B cell (primary cell): Measurements from ENCODE around the gene NLRP4. TPM values are rescaled to one million over a fixed set of nuclear protein-coding genes. Genes with fewer than 3 reads are reported as not detected.
A peak's percentile ranks its signal among the peaks of the same experiment; 100 is the strongest.

ENCODE experiments used
- ATAC-seq: fragments of 200-7000 bp; cut with Tn5 transposase; one replicate; pipeline ENCODE4 v1.10.0; 2021; ENCODE audit warnings: low read depth, mild to moderate bottlenecking, moderate number of reproducible peaks, moderate library complexity
- CTCF ChIA-PET: fragments of 350-600 bp; sonication (Branson Sonifier 250); formaldehyde crosslinking; loops from one replicate; lab custom pipeline; 2021; ENCODE audit warnings: antibody characterized with exemption, inconsistent platforms; lab: Charles Lee
- POLR2A ChIA-PET: fragments of 350-600 bp; sonication (Branson Sonifier 250); formaldehyde crosslinking; loops from one replicate; lab custom pipeline; 2021; ENCODE audit warnings: antibody characterized with exemption; lab: Charles Lee
- DNase-seq: peaks from one replicate; pipeline ENCODE4 v3.0.0; 2013
- H2AFZ ChIP-seq: 2 replicates; pipeline ENCODE4 v1.6.1; 2012; ENCODE audit warnings: mild to moderate bottlenecking, low read depth, low read length; ENCODE audit not compliant: insufficient read depth, poor library complexity, severe bottlenecking
- H3K27ac ChIP-seq, 2 donors: 1 replicate in 1 of 2; 2 replicates in 1 of 2; pipeline ENCODE4 v1.5.1; 2012 to 2013; ENCODE audit warnings: low read length in 2 of 2, mild to moderate bottlenecking in 2 of 2, moderate library complexity in 1 of 2
- H3K27me3 ChIP-seq, 4 experiments: fragments of 200-600 bp in 1 of 4; sonication (generic) in 1 of 4; replicated peaks in 1 of 4; 1 replicate in 2 of 4; 2 replicates in 2 of 4; pipeline versions ENCODE4 v1.6.1 to v1.7.0; 2013 to 2016; ENCODE audit warnings: low read length in 3 of 4, mild to moderate bottlenecking in 2 of 4, mixed read lengths in 1 of 4, moderate library complexity in 1 of 4; ENCODE audit not compliant: insufficient read depth in 4 of 4, control insufficient read depth in 3 of 4; ENCODE audit errors: control extremely low read depth in 1 of 4
- H3K36me3 ChIP-seq, 2 experiments: replicated peaks in 1 of 2; 1 replicate in 1 of 2; 2 replicates in 1 of 2; pipeline versions ENCODE4 v1.6.1 to v1.7.1; 2013; ENCODE audit warnings: low read length in 1 of 2; ENCODE audit not compliant: insufficient read depth in 2 of 2, control insufficient read depth in 1 of 2; ENCODE audit errors: control extremely low read depth in 1 of 2, extremely low read depth in 1 of 2
- H3K4me1 ChIP-seq, 2 donors: fragments of 200-600 bp in 1 of 2; sonication (generic) in 1 of 2; 1 replicate in 1 of 2; 2 replicates in 1 of 2; pipeline versions ENCODE4 v1.5.1 to v1.6.1; 2013 to 2017; ENCODE audit warnings: low read length in 2 of 2; ENCODE audit not compliant: control insufficient read depth in 2 of 2, insufficient read depth in 2 of 2
- H3K4me2 ChIP-seq: replicated peaks from 2 replicates; pipeline ENCODE3; 2012; ENCODE audit warnings: mild to moderate bottlenecking, low read depth, low read length; ENCODE audit not compliant: poor library complexity, severe bottlenecking
- H3K4me3 ChIP-seq, 5 experiments: fragments of 200-600 bp in 1 of 5; sonication (generic) in 1 of 5; 1 replicate in 3 of 5; 2 replicates in 2 of 5; pipeline versions ENCODE4 v1.5.1 to v1.7.0; 2011 to 2016; ENCODE audit warnings: low read length in 4 of 5, mild to moderate bottlenecking in 4 of 5, low read depth in 2 of 5, control low read depth in 1 of 5, moderate library complexity in 1 of 5; ENCODE audit not compliant: insufficient read depth in 1 of 5; ENCODE audit errors: control extremely low read depth in 1 of 5, extremely low read depth in 1 of 5
- H3K79me2 ChIP-seq: fragments of 200-600 bp; sonication (generic); one replicate; pipeline ENCODE4 v1.6.0; 2016; ENCODE audit warnings: low read length; ENCODE audit not compliant: control insufficient read depth, insufficient read depth
- H3K9ac ChIP-seq: fragments of 200-600 bp; sonication (generic); 2 replicates; pipeline ENCODE4 v1.6.1; 2017; ENCODE audit warnings: mild to moderate bottlenecking, low read length, moderate library complexity
- H3K9me3 ChIP-seq, 3 donors: one replicate each; pipeline versions ENCODE4 v1.6.1 to v1.7.1; 2013; ENCODE audit warnings: low read length in 2 of 3; ENCODE audit not compliant: control insufficient read depth in 2 of 3, insufficient read depth in 1 of 3; ENCODE audit errors: control extremely low read depth in 1 of 3
- H4K20me1 ChIP-seq: 2 replicates; pipeline ENCODE4 v1.6.0; 2012; ENCODE audit warnings: mild to moderate bottlenecking, low read length; ENCODE audit not compliant: insufficient read depth, control insufficient read depth, poor library complexity, severe bottlenecking
- H3K27ac Mint-ChIP-seq: one replicate; pipeline ENCODE4 v1.8.0; 2021; ENCODE audit warnings: mixed read lengths
- H3K27me3 Mint-ChIP-seq: one replicate; pipeline ENCODE4 v1.8.0; 2021; ENCODE audit warnings: mixed read lengths
- H3K4me1 Mint-ChIP-seq: one replicate; pipeline ENCODE4 v1.8.0; 2021; ENCODE audit warnings: mixed read lengths
- H3K4me3 Mint-ChIP-seq: one replicate; pipeline ENCODE4 v1.8.0; 2021; ENCODE audit warnings: mixed read lengths
- H3K9me3 Mint-ChIP-seq: one replicate; pipeline ENCODE4 v1.8.0; 2022; ENCODE audit warnings: mixed read lengths; ENCODE audit not compliant: insufficient read depth
- CTCF ChIP-seq: fragments of 200-600 bp; IDR thresholded peaks from one replicate; pipeline ENCODE4 v1.8.0; 2022; ENCODE audit warnings: antibody characterized with exemption, mild to moderate bottlenecking
- EZH2 ChIP-seq: IDR thresholded peaks from 2 replicates; pipeline ENCODE4 v1.6.1; 2012; ENCODE audit warnings: borderline replicate concordance, low read depth, mild to moderate bottlenecking, moderate library complexity, low read length; ENCODE audit not compliant: insufficient read depth, poor library complexity, severe bottlenecking
- WGBS: methylation state at CpG from one replicate; pipeline ENCODE4 v1.1.5; 2013; ENCODE audit warnings: missing lambda C conversion rate; ENCODE audit not compliant: insufficient coverage; 5-methylcytosine and 5-hydroxymethylcytosine counted together
- intact Hi-C: fragments of 100-400 bp; cut with micrococcal nuclease; formaldehyde crosslinking; loops from one replicate; pipeline ENCODE4 v1.10.0; 2022
- polyA plus RNA-seq: library from polyadenylated mRNA; depleted of rRNA; stranded (reverse); fragments of >200 nt; gene quantifications from 2 replicates; pipeline ENCODE4 v1.2.3, GENCODE V29; 2012
- total RNA-seq, 2 donors: library from RNA; stranded (reverse); fragments of 120-200 nt in 1 of 2; gene quantifications; 1 replicate in 1 of 2; 2 replicates in 1 of 2; pipeline versions ENCODE4 v1.2.3 to v1.2.4, GENCODE V29; 2013 to 2022

NLRP4 gene
- total and polyA plus RNA-seq, 2 donors (not counting 1 experiment from before 2014, with no cell fraction given) = 0.15 to 1.3 TPM

DNA sequence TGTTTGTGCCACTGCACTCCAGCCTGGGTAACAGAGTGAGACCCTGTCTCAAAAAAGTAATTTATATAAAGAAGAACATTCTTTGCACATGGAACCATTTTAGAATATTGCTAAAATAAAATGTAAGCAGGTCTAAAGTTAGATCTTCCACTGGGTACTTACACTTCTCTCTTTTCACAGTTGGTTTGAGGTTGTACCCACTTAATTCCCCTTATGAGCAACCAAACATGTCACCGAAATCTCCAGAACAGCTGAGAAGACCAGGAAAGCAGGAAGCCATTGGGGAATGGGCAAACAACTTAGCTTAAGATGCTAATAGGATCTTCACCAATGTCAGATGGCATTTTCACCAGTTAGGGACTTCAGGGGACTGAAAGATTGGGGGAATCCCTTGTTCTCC, 18.8 kb downstream of the NLRP4 start:
- peak overlapping the region; percentile 58 for H3K4me3 Mint-ChIP-seq
- no CpG with 5 or more reads among the region's 1 CpG for WGBS
- no peak overlapping the region for H2AFZ ChIP-seq

More for the DNA sequence above, 18.8 kb downstream of the NLRP4 start:
- Mint-ChIP-seq H3K27me3 (no peaks in the 10 kb centered on the region), H3K9me3 (no peaks in the 10 kb centered on the region), H3K4me1 (peaks cover 39% of the 10 kb centered on the region), H3K27ac (peak overlapping the region; percentile 80)
- no peaks in the 10 kb centered on the region for H3K27me3 ChIP-seq
- peaks cover 44 to 54% of the 10 kb centered on the region in 2 donors for H3K4me1 ChIP-seq
- H3K79me2 ChIP-seq = no peaks in the 10 kb centered on the region
- H3K36me3 ChIP-seq = no peaks in the 10 kb centered on the region
- POLR2A ChIA-PET = interaction anchor here (0.5 kb wide), 1 partner anchor 462 kb away, joined by 3 read pairs; no protein-coding TSS in a partner anchor
- peaks cover 1 to 15% (median 3%) of the 10 kb centered on the region in 3 donors for H3K9me3 ChIP-seq
- TF ChIP-seq EZH2 (no peak), CTCF (no peak)
- CTCF ChIA-PET = interaction anchor here (0.6 kb wide), 1 partner anchor 487 kb away, joined by 3 read pairs; no protein-coding TSS in a partner anchor
- peak overlapping the region in 1 of 2 donors; percentile 72 for H3K27ac ChIP-seq
- H4K20me1 ChIP-seq = no peaks in the 10 kb centered on the region
- no peak for ATAC-seq
- intact Hi-C loops = no loop called here
- peak overlapping the region; percentile 44 for H3K4me2 ChIP-seq
- peak; percentile 30 for DNase-seq
- no peak overlapping the region for H3K9ac ChIP-seq
- no peak overlapping the region for H3K4me3 ChIP-seq
